Mesenteric fat pad (tissue), 1 donor: Measurements from ENCODE around the gene SPNS3. TPM values are rescaled to one million over a fixed set of nuclear protein-coding genes. Genes with fewer than 3 reads are reported as not detected.

Source experiments
- DNase-seq: peaks from one replicate; pipeline ENCODE4 v3.0.0-alpha.2; 2020; ENCODE audit warnings: low spot score
- long read RNA-seq: library from polyadenylated mRNA; unstranded; transcript quantifications from one replicate; pipeline ENCODE4 v2.0.0, GENCODE V29; 2020
- total RNA-seq: library from RNA; stranded (reverse); fragmentation: NEBNext Ultra II Directional; extraction: Animal tissue kit (Norgen Biotek cat#: 25700); gene quantifications from one replicate; pipeline ENCODE4 v1.2.1, GENCODE V29; 2021
- donor health status: DM: yes; HTN: yes; CAD: no.

Gene SPNS3
- not detected for total RNA-seq
- long read RNA-seq, partial matches to known transcripts, result 1 of 2 reads
- long read RNA-seq, other reads (novel, unspliced or antisense), result 1 of 2 reads

- DNase-seq, result no peak
Measured at GRCh38 chr17:4433515-4434031, at the start of gene SPNS3. SPNS3 (plus strand) TSS chr17:4433940; CDS start chr17:4433968, 28 bp downstream.

- no peak for DNase-seq
Measured at GRCh38 chr17:4386406-4386805, 47.3 kb upstream of the SPNS3 start.

- DNase-seq, result no peak
Measured at GRCh38 chr17:4387137-4387536, 46.6 kb upstream of the SPNS3 start.

GRCh38 chr17:4389079-4389478 lies 44.7 kb upstream of the SPNS3 start:
- no peak for DNase-seq

- no peak for DNase-seq
Measured at GRCh38 chr17:4393806-4394205, 39.9 kb upstream of the SPNS3 start.

- DNase-seq, result no peak
Measured at GRCh38 chr17:4394208-4395110, 39.3 kb upstream of the SPNS3 start.

GRCh38 chr17:4395111-4395478 lies 38.6 kb upstream of the SPNS3 start:
- no peak for DNase-seq

GRCh38 chr17:4397840-4398239 lies 35.9 kb upstream of the SPNS3 start:
- DNase-seq, result no peak

GRCh38 chr17:4405038-4405669 lies 28.6 kb upstream of the SPNS3 start:
- no peak for DNase-seq

GRCh38 chr17:4405699-4406098 lies 28.0 kb upstream of the SPNS3 start:
- no peak for DNase-seq

- no peak for DNase-seq
Measured at GRCh38 chr17:4406386-4406785, 27.4 kb upstream of the SPNS3 start.

GRCh38 chr17:4407216-4407615 lies 26.5 kb upstream of the SPNS3 start:
- no peak for DNase-seq

- DNase-seq, result no peak
Measured at GRCh38 chr17:4407851-4408250, 25.9 kb upstream of the SPNS3 start.

- DNase-seq, result no peak
Measured at GRCh38 chr17:4409659-4410058, 24.1 kb upstream of the SPNS3 start.

GRCh38 chr17:4411201-4411600 lies 22.5 kb upstream of the SPNS3 start:
- DNase-seq, result no peak

GRCh38 chr17:4412933-4413831 lies 20.6 kb upstream of the SPNS3 start:
- peak; percentile 97 for DNase-seq

- no peak for DNase-seq
Measured at GRCh38 chr17:4417129-4417667, 16.5 kb upstream of the SPNS3 start.

- DNase-seq, result no peak
Measured at GRCh38 chr17:4420692-4421131, 13.0 kb upstream of the SPNS3 start.

GRCh38 chr17:4422864-4423263 lies 10.9 kb upstream of the SPNS3 start:
- no peak for DNase-seq

GRCh38 chr17:4425398-4425797 lies 8.3 kb upstream of the SPNS3 start:
- no peak for DNase-seq
